Esophagus muscularis mucosa (tissue), 3 donors: ENCODE data around the gene DUSP22.

Experiments used
- CTCF ChIP-seq, 3 experiments: fragments of 200-600 bp in 2 of 3; fragments of 450-650 bp in 1 of 3; sonication (generic) in 2 of 3; IDR thresholded peaks; one replicate each; pipeline ENCODE4 v1.5.1; 2017 to 2019; ENCODE audit warnings: antibody characterized with exemption in 3 of 3, mild to moderate bottlenecking in 2 of 3, moderate library complexity in 1 of 3
- POLR2A ChIP-seq: fragments of 450-650 bp; IDR thresholded peaks from one replicate; pipeline ENCODE4 v1.6.1; 2017; ENCODE audit warnings: antibody characterized with exemption, moderate library complexity, mild to moderate bottlenecking, low read depth

GRCh38 chr6:364609-365540, 72.6 kb downstream of the DUSP22 start:
- TF ChIP-seq CTCF (IDR thresholded peaks at IDR 0.05) (no peak), POLR2A (no peak)
